B cell (primary cell): ENCODE data around the gene GTPBP3. TPM values are rescaled to one million over a fixed set of nuclear protein-coding genes. Genes with fewer than 3 reads are reported as not detected.

ENCODE experiments used
- ATAC-seq: fragments of 200-7000 bp; cut with Tn5 transposase; one replicate; pipeline ENCODE4 v1.10.0; 2021; ENCODE audit warnings: low read depth, mild to moderate bottlenecking, moderate number of reproducible peaks, moderate library complexity
- CTCF ChIA-PET: fragments of 350-600 bp; sonication (Branson Sonifier 250); formaldehyde crosslinking; loops from one replicate; lab custom pipeline; 2021; ENCODE audit warnings: antibody characterized with exemption, inconsistent platforms; lab: Charles Lee
- POLR2A ChIA-PET: fragments of 350-600 bp; sonication (Branson Sonifier 250); formaldehyde crosslinking; loops from one replicate; lab custom pipeline; 2021; ENCODE audit warnings: antibody characterized with exemption; lab: Charles Lee
- DNase-seq: peaks from one replicate; pipeline ENCODE4 v3.0.0; 2013
- H2AFZ ChIP-seq: 2 replicates; pipeline ENCODE4 v1.6.1; 2012; ENCODE audit warnings: mild to moderate bottlenecking, low read depth, low read length; ENCODE audit not compliant: insufficient read depth, poor library complexity, severe bottlenecking
- H3K27ac ChIP-seq, 2 donors: 1 replicate in 1 of 2; 2 replicates in 1 of 2; pipeline ENCODE4 v1.5.1; 2012 to 2013; ENCODE audit warnings: low read length in 2 of 2, mild to moderate bottlenecking in 2 of 2, moderate library complexity in 1 of 2
- H3K27me3 ChIP-seq, 4 experiments: fragments of 200-600 bp in 1 of 4; sonication (generic) in 1 of 4; replicated peaks in 1 of 4; 1 replicate in 2 of 4; 2 replicates in 2 of 4; pipeline versions ENCODE4 v1.6.1 to v1.7.0; 2013 to 2016; ENCODE audit warnings: low read length in 3 of 4, mild to moderate bottlenecking in 2 of 4, mixed read lengths in 1 of 4, moderate library complexity in 1 of 4; ENCODE audit not compliant: insufficient read depth in 4 of 4, control insufficient read depth in 3 of 4; ENCODE audit errors: control extremely low read depth in 1 of 4
- H3K36me3 ChIP-seq, 2 experiments: replicated peaks in 1 of 2; 1 replicate in 1 of 2; 2 replicates in 1 of 2; pipeline versions ENCODE4 v1.6.1 to v1.7.1; 2013; ENCODE audit warnings: low read length in 1 of 2; ENCODE audit not compliant: insufficient read depth in 2 of 2, control insufficient read depth in 1 of 2; ENCODE audit errors: control extremely low read depth in 1 of 2, extremely low read depth in 1 of 2
- H3K4me1 ChIP-seq, 2 donors: fragments of 200-600 bp in 1 of 2; sonication (generic) in 1 of 2; 1 replicate in 1 of 2; 2 replicates in 1 of 2; pipeline versions ENCODE4 v1.5.1 to v1.6.1; 2013 to 2017; ENCODE audit warnings: low read length in 2 of 2; ENCODE audit not compliant: control insufficient read depth in 2 of 2, insufficient read depth in 2 of 2
- H3K4me2 ChIP-seq: replicated peaks from 2 replicates; pipeline ENCODE3; 2012; ENCODE audit warnings: mild to moderate bottlenecking, low read depth, low read length; ENCODE audit not compliant: poor library complexity, severe bottlenecking
- H3K4me3 ChIP-seq, 5 experiments: fragments of 200-600 bp in 1 of 5; sonication (generic) in 1 of 5; 1 replicate in 3 of 5; 2 replicates in 2 of 5; pipeline versions ENCODE4 v1.5.1 to v1.7.0; 2011 to 2016; ENCODE audit warnings: low read length in 4 of 5, mild to moderate bottlenecking in 4 of 5, low read depth in 2 of 5, control low read depth in 1 of 5, moderate library complexity in 1 of 5; ENCODE audit not compliant: insufficient read depth in 1 of 5; ENCODE audit errors: control extremely low read depth in 1 of 5, extremely low read depth in 1 of 5
- H3K79me2 ChIP-seq: fragments of 200-600 bp; sonication (generic); one replicate; pipeline ENCODE4 v1.6.0; 2016; ENCODE audit warnings: low read length; ENCODE audit not compliant: control insufficient read depth, insufficient read depth
- H3K9ac ChIP-seq: fragments of 200-600 bp; sonication (generic); 2 replicates; pipeline ENCODE4 v1.6.1; 2017; ENCODE audit warnings: mild to moderate bottlenecking, low read length, moderate library complexity
- H3K9me3 ChIP-seq, 3 donors: one replicate each; pipeline versions ENCODE4 v1.6.1 to v1.7.1; 2013; ENCODE audit warnings: low read length in 2 of 3; ENCODE audit not compliant: control insufficient read depth in 2 of 3, insufficient read depth in 1 of 3; ENCODE audit errors: control extremely low read depth in 1 of 3
- H4K20me1 ChIP-seq: 2 replicates; pipeline ENCODE4 v1.6.0; 2012; ENCODE audit warnings: mild to moderate bottlenecking, low read length; ENCODE audit not compliant: insufficient read depth, control insufficient read depth, poor library complexity, severe bottlenecking
- H3K27ac Mint-ChIP-seq: one replicate; pipeline ENCODE4 v1.8.0; 2021; ENCODE audit warnings: mixed read lengths
- H3K27me3 Mint-ChIP-seq: one replicate; pipeline ENCODE4 v1.8.0; 2021; ENCODE audit warnings: mixed read lengths
- H3K4me1 Mint-ChIP-seq: one replicate; pipeline ENCODE4 v1.8.0; 2021; ENCODE audit warnings: mixed read lengths
- H3K4me3 Mint-ChIP-seq: one replicate; pipeline ENCODE4 v1.8.0; 2021; ENCODE audit warnings: mixed read lengths
- H3K9me3 Mint-ChIP-seq: one replicate; pipeline ENCODE4 v1.8.0; 2022; ENCODE audit warnings: mixed read lengths; ENCODE audit not compliant: insufficient read depth
- CTCF ChIP-seq: fragments of 200-600 bp; IDR thresholded peaks from one replicate; pipeline ENCODE4 v1.8.0; 2022; ENCODE audit warnings: antibody characterized with exemption, mild to moderate bottlenecking
- EZH2 ChIP-seq: IDR thresholded peaks from 2 replicates; pipeline ENCODE4 v1.6.1; 2012; ENCODE audit warnings: borderline replicate concordance, low read depth, mild to moderate bottlenecking, moderate library complexity, low read length; ENCODE audit not compliant: insufficient read depth, poor library complexity, severe bottlenecking
- WGBS: methylation state at CpG from one replicate; pipeline ENCODE4 v1.1.5; 2013; ENCODE audit warnings: missing lambda C conversion rate; ENCODE audit not compliant: insufficient coverage; 5-methylcytosine and 5-hydroxymethylcytosine counted together
- intact Hi-C: fragments of 100-400 bp; cut with micrococcal nuclease; formaldehyde crosslinking; loops from one replicate; pipeline ENCODE4 v1.10.0; 2022
- polyA plus RNA-seq: library from polyadenylated mRNA; depleted of rRNA; stranded (reverse); fragments of >200 nt; gene quantifications from 2 replicates; pipeline ENCODE4 v1.2.3, GENCODE V29; 2012
- total RNA-seq, 2 donors: library from RNA; stranded (reverse); fragments of 120-200 nt in 1 of 2; gene quantifications; 1 replicate in 1 of 2; 2 replicates in 1 of 2; pipeline versions ENCODE4 v1.2.3 to v1.2.4, GENCODE V29; 2013 to 2022

GTPBP3 gene
- total and polyA plus RNA-seq, 2 donors (not counting 1 experiment from before 2014, with no cell fraction given) = 41.6 to 44.9 TPM

DNA sequence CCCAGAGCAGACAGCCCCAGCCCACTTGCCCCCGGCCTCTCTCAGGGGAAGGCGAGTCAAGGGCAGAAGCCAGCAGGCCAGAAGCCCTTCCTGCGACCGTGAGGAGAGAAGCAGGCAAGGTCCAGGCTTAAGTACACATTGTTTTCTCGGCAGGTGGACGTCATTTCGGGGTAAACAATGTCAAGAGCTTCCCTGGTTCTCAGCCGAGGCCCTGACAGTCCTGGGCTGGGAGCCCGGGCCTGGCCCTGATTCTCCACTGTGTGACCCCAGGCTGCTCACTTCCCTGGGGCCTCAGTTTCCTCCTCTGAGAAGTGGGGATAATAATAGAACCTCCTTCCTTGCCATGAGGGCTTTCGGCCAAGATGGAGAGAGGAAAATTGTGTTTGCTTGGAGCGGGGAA, 20.4 kb downstream of the GTPBP3 start:
- no peak overlapping the region for H3K9ac ChIP-seq
- H4K20me1 ChIP-seq = no peaks in the 10 kb centered on the region
- TF ChIP-seq EZH2 (no peak), CTCF (no peak)
- no peaks in the 10 kb centered on the region for H3K9me3 Mint-ChIP-seq
- DNase-seq (no peak), ATAC-seq (no peak)
- no peak overlapping the region for H3K27ac Mint-ChIP-seq
- no peak overlapping the region for H3K4me3 ChIP-seq
- H3K4me1 Mint-ChIP-seq = no peaks in the 10 kb centered on the region
- WGBS = 93% methylated on average over 9 of the region's 11 CpGs
- no peaks in the 10 kb centered on the region for H3K36me3 ChIP-seq
- ChIA-PET CTCF (interaction anchor here (1.0 to 1.2 kb wide), 2 partner anchors 10 to 28 kb away, joined by 3 to 4 read pairs; no protein-coding TSS in a partner anchor), POLR2A (no interaction called here)
- H3K4me2 ChIP-seq = no peak overlapping the region
- peaks cover 0 to 10% (median 0%) of the 10 kb centered on the region in 4 experiments for H3K27me3 ChIP-seq
- intact Hi-C loops = no loop called here
- H3K4me3 Mint-ChIP-seq = no peak overlapping the region
- H3K4me1 ChIP-seq = no peaks in the 10 kb centered on the region
- H3K27ac ChIP-seq = no peak overlapping the region
- H3K27me3 Mint-ChIP-seq = peaks cover 25% of the 10 kb centered on the region
- no peaks in the 10 kb centered on the region for H3K9me3 ChIP-seq
- H3K79me2 ChIP-seq = no peaks in the 10 kb centered on the region
- no peak overlapping the region for H2AFZ ChIP-seq

GRCh38 chr19:17358395-17358794, 21.0 kb downstream of the GTPBP3 start:
- POLR2A ChIA-PET = no interaction called here
- Histone ChIP-seq H3K79me2 (no peaks in the 10 kb centered on the region), H3K4me1 (no peaks in the 10 kb centered on the region), H4K20me1 (no peaks in the 10 kb centered on the region), H3K4me3 (no peak overlapping the region), H2AFZ (no peak overlapping the region), H3K9me3 (no peaks in the 10 kb centered on the region), H3K27ac (no peak overlapping the region), H3K36me3 (no peaks in the 10 kb centered on the region), H3K9ac (no peak overlapping the region), H3K27me3 (peaks cover 0 to 4% (median 0%) of the 10 kb centered on the region in 4 experiments), H3K4me2 (no peak overlapping the region)
- Mint-ChIP-seq H3K27me3 (peaks cover 22% of the 10 kb centered on the region), H3K4me3 (no peak overlapping the region), H3K27ac (no peak overlapping the region), H3K4me1 (no peaks in the 10 kb centered on the region), H3K9me3 (no peaks in the 10 kb centered on the region)
- CTCF ChIA-PET = interaction anchor here (0.7 to 1.0 kb wide), 2 partner anchors 11 to 591 kb away, joined by 3 to 4 read pairs; no protein-coding TSS in a partner anchor
- no peak for DNase-seq
- intact Hi-C loops = no loop called here
- ATAC-seq = no peak
- TF ChIP-seq CTCF = no peak
- no peak for TF ChIP-seq EZH2
- 84% methylated on average over 7 of the region's 7 CpGs for WGBS
